IMR-90 (cell line): Measurements from ENCODE around the gene SKAP1. TPM values are rescaled to one million over a fixed set of nuclear protein-coding genes. Genes with fewer than 3 reads are reported as not detected.

Experiments used
- ATAC-seq: fragments of 200-7000 bp; cut with Tn5 transposase; 2 replicates; pipeline ENCODE4 v1.9.1; 2020; ENCODE audit warnings: low read depth, mild to moderate bottlenecking, moderate library complexity
- BruUV-seq: library from RNA; stranded (reverse); fragments of 400-500 nt; replicated peaks from 2 replicates; lab custom pipeline; 2021; lab: Mats Ljungman, UMichigan
- CTCF ChIA-PET: fragments of 300-600 bp; formaldehyde crosslinking; extraction: SDS; loops from one replicate; lab custom pipeline; 2021; ENCODE audit warnings: antibody characterized with exemption; lab: Yijun Ruan, JAX
- POLR2A ChIA-PET: fragments of 300-600 bp; sonication (Branson Sonifier 250); formaldehyde crosslinking; loops from one replicate; lab custom pipeline; 2022; ENCODE audit warnings: antibody characterized with exemption; ENCODE audit not compliant: unreplicated experiment; lab: Charles Lee
- DNase-seq: peaks from one replicate; pipeline ENCODE4 v3.0.0; 2013
- H2AFZ ChIP-seq: replicated peaks from 2 replicates; pipeline ENCODE3; 2013; ENCODE audit warnings: low read length, mild to moderate bottlenecking; ENCODE audit not compliant: poor library complexity
- H2AK5ac ChIP-seq: 2 replicates; pipeline ENCODE4 v1.6.1; 2013; ENCODE audit warnings: low read depth, low read length, inconsistent platforms
- H2AK9ac ChIP-seq: replicated peaks from 2 replicates; pipeline ENCODE3; 2013; ENCODE audit warnings: mild to moderate bottlenecking, low read depth, low read length, moderate library complexity; ENCODE audit not compliant: poor library complexity
- H2BK120ac ChIP-seq: 2 replicates; pipeline ENCODE4 v1.6.1; 2013; ENCODE audit warnings: low read depth, low read length, inconsistent platforms
- H2BK15ac ChIP-seq: 3 replicates; pipeline ENCODE4 v1.6.1; 2013; ENCODE audit warnings: low read depth, low read length, inconsistent platforms
- H2BK20ac ChIP-seq: 2 replicates; pipeline ENCODE4 v1.6.1; 2013; ENCODE audit warnings: low read depth, mild to moderate bottlenecking, inconsistent platforms, low read length, moderate library complexity
- H2BK5ac ChIP-seq: 2 replicates; pipeline ENCODE4 v1.6.1; 2013; ENCODE audit warnings: mild to moderate bottlenecking, low read depth, low read length, inconsistent platforms; ENCODE audit not compliant: poor library complexity, severe bottlenecking
- H3K14ac ChIP-seq: replicated peaks from 2 replicates; pipeline ENCODE4 v1.6.1; 2013; ENCODE audit warnings: low read depth, low read length, inconsistent platforms
- H3K18ac ChIP-seq: 2 replicates; pipeline ENCODE4 v1.6.1; 2013; ENCODE audit warnings: low read depth, low read length, control low read depth
- H3K23ac ChIP-seq: 2 replicates; pipeline ENCODE4 v1.6.1; 2013; ENCODE audit warnings: low read depth, low read length, inconsistent platforms
- H3K27ac ChIP-seq: 2 replicates; pipeline ENCODE4 v1.5.1; 2013; ENCODE audit warnings: mild to moderate bottlenecking, control low read depth, low read length; ENCODE audit not compliant: insufficient read depth
- H3K27me3 ChIP-seq: 2 replicates; pipeline ENCODE4 v1.6.1; 2013; ENCODE audit warnings: low read length; ENCODE audit not compliant: control insufficient read depth, insufficient read depth
- H3K36me3 ChIP-seq: 2 replicates; pipeline ENCODE4 v1.6.1; 2013; ENCODE audit warnings: low read length, mixed read lengths; ENCODE audit not compliant: control insufficient read depth, insufficient read depth
- H3K4ac ChIP-seq: 2 replicates; pipeline ENCODE4 v1.6.1; 2013; ENCODE audit warnings: low read depth, low read length, inconsistent platforms
- H3K4me1 ChIP-seq: 2 replicates; pipeline ENCODE4 v1.6.1; 2013; ENCODE audit warnings: low read length, mixed read lengths; ENCODE audit not compliant: control insufficient read depth, insufficient read depth
- H3K4me2 ChIP-seq: 2 replicates; pipeline ENCODE4 v1.6.1; 2013; ENCODE audit warnings: low read depth, mild to moderate bottlenecking, control low read depth, low read length, moderate library complexity
- H3K4me3 ChIP-seq: 2 replicates; pipeline ENCODE4 v1.5.1; 2013; ENCODE audit warnings: low read depth, mild to moderate bottlenecking, control low read depth, low read length, moderate library complexity; ENCODE audit not compliant: insufficient read depth
- H3K56ac ChIP-seq: 2 replicates; pipeline ENCODE4 v1.6.1; 2013; ENCODE audit warnings: low read length, inconsistent platforms; ENCODE audit not compliant: insufficient read depth; ENCODE audit errors: extremely low read depth
- H3K79me1 ChIP-seq, 2 experiments: 2 replicates each; pipeline ENCODE4 v1.6.1; 2013; ENCODE audit warnings: low read length in 2 of 2, inconsistent platforms in 1 of 2, low read depth in 1 of 2
- H3K9ac ChIP-seq: 2 replicates; pipeline ENCODE4 v1.6.1; 2013; ENCODE audit warnings: low read depth, low read length, control low read depth
- H3K9me1 ChIP-seq: 2 replicates; pipeline ENCODE4 v1.6.1; 2013; ENCODE audit warnings: low read length, inconsistent platforms; ENCODE audit not compliant: insufficient read depth
- H3K9me3 ChIP-seq: 2 replicates; pipeline ENCODE4 v1.6.1; 2013; ENCODE audit warnings: low read length; ENCODE audit not compliant: control insufficient read depth, insufficient read depth
- H4K20me1 ChIP-seq: 2 replicates; pipeline ENCODE4 v1.6.1; 2013; ENCODE audit warnings: low read length, inconsistent platforms; ENCODE audit not compliant: insufficient read depth
- H4K5ac ChIP-seq: 2 replicates; pipeline ENCODE4 v1.6.1; 2013; ENCODE audit warnings: mild to moderate bottlenecking, low read depth, low read length, control low read depth
- H4K8ac ChIP-seq, 2 experiments: 2 replicates each; pipeline ENCODE4 v1.6.1; 2013; ENCODE audit warnings: low read depth in 2 of 2, low read length in 2 of 2, control low read depth in 1 of 2, inconsistent platforms in 1 of 2
- H4K91ac ChIP-seq: 2 replicates; pipeline ENCODE4 v1.6.1; 2013; ENCODE audit warnings: low read depth, low read length, inconsistent platforms; ENCODE audit not compliant: insufficient read depth
- BHLHE40 ChIP-seq: fragments of 150-350 bp; IDR thresholded peaks from 2 replicates; pipeline ENCODE4 v1.6.1; 2016; ENCODE audit warnings: mild to moderate bottlenecking, low read depth, low read length
- CEBPB ChIP-seq: IDR thresholded peaks from 2 replicates; pipeline ENCODE4 v1.6.1; 2012; ENCODE audit warnings: low read depth, low read length, improper control_type of control experiment
- CHD1 ChIP-seq: IDR thresholded peaks from 2 replicates; pipeline ENCODE4 v1.6.1; 2012; ENCODE audit warnings: low read depth, low read length, improper control_type of control experiment
- FOS ChIP-seq: fragments of 150-350 bp; IDR thresholded peaks from 2 replicates; pipeline ENCODE4 v1.6.1; 2016; ENCODE audit warnings: low read depth, low read length
- MAFK ChIP-seq: IDR thresholded peaks from 2 replicates; pipeline ENCODE4 v1.6.1; 2012; ENCODE audit warnings: low read depth, low read length, improper control_type of control experiment
- MAZ ChIP-seq: IDR thresholded peaks from 2 replicates; pipeline ENCODE4 v1.6.1; 2012; ENCODE audit warnings: low read depth, mild to moderate bottlenecking, low read length, improper control_type of control experiment, moderate library complexity, borderline replicate concordance
- MXI1 ChIP-seq: IDR thresholded peaks from 2 replicates; pipeline ENCODE4 v1.6.1; 2012; ENCODE audit warnings: low read depth, mild to moderate bottlenecking, low read length, moderate library complexity, borderline replicate concordance
- POLR2A ChIP-seq: IDR thresholded peaks from 2 replicates; pipeline ENCODE4 v1.6.1; 2012; ENCODE audit warnings: mild to moderate bottlenecking, low read depth, low read length
- RAD21 ChIP-seq: IDR thresholded peaks from 2 replicates; pipeline ENCODE4 v1.6.1; 2012; ENCODE audit warnings: low read length, improper control_type of control experiment
- RCOR1 ChIP-seq: IDR thresholded peaks from 2 replicates; pipeline ENCODE4 v1.6.1; 2012; ENCODE audit warnings: mild to moderate bottlenecking, low read length, improper control_type of control experiment; ENCODE audit not compliant: insufficient replicate concordance
- RFX5 ChIP-seq: IDR thresholded peaks from 2 replicates; pipeline ENCODE4 v1.8.0; 2012; ENCODE audit warnings: low read depth, mild to moderate bottlenecking, low read length, moderate library complexity
- SMC3 ChIP-seq: fragments of 150-350 bp; IDR thresholded peaks from 2 replicates; pipeline ENCODE4 v1.6.1; 2016; ENCODE audit warnings: low read depth, mild to moderate bottlenecking, antibody characterized with exemption, low read length, moderate library complexity
- WGBS, 2 experiments: methylation state at CpG; one replicate each; pipeline versions ENCODE4 v1.1.5 to v1.1.7; 2013; ENCODE audit warnings: missing lambda C conversion rate in 2 of 2; ENCODE audit not compliant: insufficient read length in 1 of 2; ENCODE audit errors: extremely low coverage in 2 of 2; 5-methylcytosine and 5-hydroxymethylcytosine counted together
- dilution Hi-C: fragments of 300-500 bp; cut with HindIII; formaldehyde crosslinking; loops from one replicate; pipeline ENCODE4 v1.14.3; 2018; ENCODE audit warnings: low sequenced_read_pairs; ENCODE audit not compliant: unreplicated experiment
- in situ Hi-C: fragments of 300-500 bp; cut with MboI; formaldehyde crosslinking; loops from 3 replicates; pipeline ENCODE4 v1.14.3; 2019; ENCODE audit warnings: low sequenced_read_pairs, inconsistent platforms, mixed read lengths
- intact Hi-C: fragments of 100-400 bp; cut with micrococcal nuclease; formaldehyde crosslinking; loops from 2 replicates; pipeline ENCODE4 v1.10.0; 2022
- polyA plus RNA-seq, 3 experiments: library from polyadenylated mRNA; depleted of rRNA; stranded (reverse); fragments of >200 nt; gene quantifications; 2 replicates each; pipeline ENCODE4 v1.2.3, GENCODE V29; 2012; ENCODE audit warnings: low replicate concordance in 1 of 3
- total RNA-seq: library from RNA; depleted of rRNA; stranded (reverse); fragments of >200 nt; gene quantifications from 2 replicates; pipeline ENCODE4 v1.2.3, GENCODE V29; 2012
- TF ChIP-seq, protein P1 (sequence below): conservative IDR thresholded peaks from 2 replicates; pipeline ENCODE4 v1.5.1; 2012; ENCODE audit warnings: mild to moderate bottlenecking, low read depth, low read length, improper control_type of control experiment
- TF ChIP-seq, protein P2 (sequence below): fragments of 150-350 bp; IDR thresholded peaks from 2 replicates; pipeline ENCODE4 v1.6.1; 2017; ENCODE audit warnings: mild to moderate bottlenecking, antibody characterized with exemption, low read length, low read depth
- TF ChIP-seq, protein P3 (sequence below): fragments of 150-350 bp; IDR thresholded peaks from 2 replicates; pipeline ENCODE4 v1.6.1; 2016; ENCODE audit warnings: low read depth, mild to moderate bottlenecking, low read length, moderate library complexity, borderline replicate concordance

The SKAP1 gene
- total and polyA plus RNA-seq, 2 of the 4 experiments (the other 2 are of a cell fraction) = not detected

DNA sequence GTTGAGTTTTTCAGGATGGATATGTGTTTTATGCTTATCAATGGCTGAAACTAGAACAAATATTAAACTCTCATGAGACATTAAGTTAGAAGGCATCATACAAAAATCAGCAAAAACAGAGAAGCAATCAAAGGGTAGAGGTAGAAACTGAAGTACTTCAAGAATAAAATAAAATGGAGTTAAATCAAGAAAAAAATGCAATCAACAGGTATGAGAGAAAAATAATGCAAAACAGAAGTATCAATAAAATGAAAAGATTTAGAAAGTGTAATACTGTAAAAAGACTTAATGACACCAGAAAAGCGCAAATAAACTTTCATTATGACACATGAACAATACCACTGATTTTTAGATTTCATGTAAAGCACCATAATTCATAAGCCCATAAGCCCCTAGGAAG, 112.3 kb downstream of the SKAP1 start:
- H4K8ac ChIP-seq = no peak overlapping the region
- in situ Hi-C loops = no loop called here
- dilution Hi-C loops = no loop called here
- no peaks in the 10 kb centered on the region; the same call in 1 of the 2 replicates for H4K20me1 ChIP-seq
- no peak overlapping the region for H4K91ac ChIP-seq
- no peak overlapping the region for H4K5ac ChIP-seq
- H3K36me3 ChIP-seq = no peaks in the 10 kb centered on the region
- ChIA-PET POLR2A (no interaction called here), CTCF (interaction anchor here (1.9 kb wide), 1 partner anchor 10 kb away, joined by 7 read pairs; no protein-coding TSS in a partner anchor)
- no peak overlapping the region for H2BK120ac ChIP-seq
- no peak overlapping the region for H2AK5ac ChIP-seq
- no peak overlapping the region for H2BK15ac ChIP-seq
- intact Hi-C loops = no loop called here
- no peaks in the 10 kb centered on the region for H3K9me1 ChIP-seq
- WGBS, 2 experiments = no CpG with 5 or more reads among the region's 1 CpG
- H3K4ac ChIP-seq = no peak overlapping the region
- no peak overlapping the region for H2BK20ac ChIP-seq
- TF ChIP-seq MAZ (no peak), RAD21 (no peak), BHLHE40 (no peak), SMC3 (no peak), MAFK (no peak), RFX5 (no peak), POLR2A (no peak), CHD1 (no peak), MXI1 (no peak), RCOR1 (no peak), FOS (no peak), CEBPB (no peak)
- TF ChIP-seq, protein P1, sequence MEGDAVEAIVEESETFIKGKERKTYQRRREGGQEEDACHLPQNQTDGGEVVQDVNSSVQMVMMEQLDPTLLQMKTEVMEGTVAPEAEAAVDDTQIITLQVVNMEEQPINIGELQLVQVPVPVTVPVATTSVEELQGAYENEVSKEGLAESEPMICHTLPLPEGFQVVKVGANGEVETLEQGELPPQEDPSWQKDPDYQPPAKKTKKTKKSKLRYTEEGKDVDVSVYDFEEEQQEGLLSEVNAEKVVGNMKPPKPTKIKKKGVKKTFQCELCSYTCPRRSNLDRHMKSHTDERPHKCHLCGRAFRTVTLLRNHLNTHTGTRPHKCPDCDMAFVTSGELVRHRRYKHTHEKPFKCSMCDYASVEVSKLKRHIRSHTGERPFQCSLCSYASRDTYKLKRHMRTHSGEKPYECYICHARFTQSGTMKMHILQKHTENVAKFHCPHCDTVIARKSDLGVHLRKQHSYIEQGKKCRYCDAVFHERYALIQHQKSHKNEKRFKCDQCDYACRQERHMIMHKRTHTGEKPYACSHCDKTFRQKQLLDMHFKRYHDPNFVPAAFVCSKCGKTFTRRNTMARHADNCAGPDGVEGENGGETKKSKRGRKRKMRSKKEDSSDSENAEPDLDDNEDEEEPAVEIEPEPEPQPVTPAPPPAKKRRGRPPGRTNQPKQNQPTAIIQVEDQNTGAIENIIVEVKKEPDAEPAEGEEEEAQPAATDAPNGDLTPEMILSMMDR = no peak
- TF ChIP-seq, protein P2, sequence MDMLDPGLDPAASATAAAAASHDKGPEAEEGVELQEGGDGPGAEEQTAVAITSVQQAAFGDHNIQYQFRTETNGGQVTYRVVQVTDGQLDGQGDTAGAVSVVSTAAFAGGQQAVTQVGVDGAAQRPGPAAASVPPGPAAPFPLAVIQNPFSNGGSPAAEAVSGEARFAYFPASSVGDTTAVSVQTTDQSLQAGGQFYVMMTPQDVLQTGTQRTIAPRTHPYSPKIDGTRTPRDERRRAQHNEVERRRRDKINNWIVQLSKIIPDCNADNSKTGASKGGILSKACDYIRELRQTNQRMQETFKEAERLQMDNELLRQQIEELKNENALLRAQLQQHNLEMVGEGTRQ = no peak
- TF ChIP-seq, protein P3, sequence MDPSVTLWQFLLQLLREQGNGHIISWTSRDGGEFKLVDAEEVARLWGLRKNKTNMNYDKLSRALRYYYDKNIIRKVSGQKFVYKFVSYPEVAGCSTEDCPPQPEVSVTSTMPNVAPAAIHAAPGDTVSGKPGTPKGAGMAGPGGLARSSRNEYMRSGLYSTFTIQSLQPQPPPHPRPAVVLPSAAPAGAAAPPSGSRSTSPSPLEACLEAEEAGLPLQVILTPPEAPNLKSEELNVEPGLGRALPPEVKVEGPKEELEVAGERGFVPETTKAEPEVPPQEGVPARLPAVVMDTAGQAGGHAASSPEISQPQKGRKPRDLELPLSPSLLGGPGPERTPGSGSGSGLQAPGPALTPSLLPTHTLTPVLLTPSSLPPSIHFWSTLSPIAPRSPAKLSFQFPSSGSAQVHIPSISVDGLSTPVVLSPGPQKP = no peak
- H2AK9ac ChIP-seq = no peak overlapping the region
- H3K14ac ChIP-seq = no peak overlapping the region
- H3K23ac ChIP-seq = no peak overlapping the region
- no peak overlapping the region for H3K56ac ChIP-seq
- no peak for DNase-seq
- H3K4me1 ChIP-seq = no peaks in the 10 kb centered on the region
- BruUV-seq = no TSS peak
- H3K79me1 ChIP-seq = no peaks in the 10 kb centered on the region
- no peak overlapping the region for H2BK5ac ChIP-seq
- H3K9me3 ChIP-seq = no peaks in the 10 kb centered on the region
- H3K9ac ChIP-seq = no peak overlapping the region
- no peak overlapping the region for H3K27ac ChIP-seq
- H3K4me2 ChIP-seq = no peak overlapping the region
- H3K18ac ChIP-seq = no peak overlapping the region
- no peak overlapping the region for H3K4me3 ChIP-seq
- no peak for ATAC-seq
- no peak overlapping the region for H2AFZ ChIP-seq
- H3K27me3 ChIP-seq = peaks cover 47% of the 10 kb centered on the region
